GM12878 (cell line): ENCODE data around the gene VIT. TPM values are rescaled to one million over a fixed set of nuclear protein-coding genes. Genes with fewer than 3 reads are reported as not detected.

Experiments
- ATAC-seq: fragments of 200-7000 bp; cut with Tn5 transposase; 3 replicates; pipeline ENCODE4 v1.9.1; 2020; ENCODE audit warnings: mild to moderate bottlenecking, moderate library complexity
- BruUV-seq: library from RNA; stranded (reverse); fragments of 400-500 nt; replicated peaks from 2 replicates; lab custom pipeline; 2021; lab: Mats Ljungman, UMichigan
- CTCF ChIA-PET: fragments of 300-600 bp; sonication (Branson Sonifier 250); formaldehyde crosslinking; extraction: SDS; loops from one replicate; lab custom pipeline; 2021; ENCODE audit warnings: inconsistent platforms; lab: Yijun Ruan, JAX
- POLR2A ChIA-PET: fragments of 350-600 bp; formaldehyde crosslinking; extraction: SDS; loops from one replicate; lab custom pipeline; 2021; ENCODE audit warnings: inconsistent platforms; lab: Charles Lee
- RAD21 ChIA-PET: fragments of 300-600 bp; sonication (Branson Sonifier 250); formaldehyde crosslinking; loops from one replicate; lab custom pipeline; 2023; ENCODE audit warnings: antibody characterized with exemption; ENCODE audit not compliant: unreplicated experiment; lab: Charles Lee
- SMC1A ChIA-PET: fragments of 300-600 bp; sonication (Branson Sonifier 250); formaldehyde crosslinking; loops from one replicate; lab custom pipeline; 2023; ENCODE audit not compliant: unreplicated experiment, uncharacterized antibody; lab: Charles Lee
- DNase-seq: peaks from one replicate; pipeline ENCODE4 v3.0.0-alpha.2; 2011; ENCODE audit warnings: low read depth, low spot score
- FAIRE-seq: peaks from 3 replicates; lab custom pipeline; 2011; peaks lifted over from hg19 to GRCh38; lab: Jason Lieb, UNC
- H2AFZ ChIP-seq: 2 replicates; pipeline ENCODE4 v1.6.0; 2011; ENCODE audit warnings: low read depth, low read length, control low read depth; ENCODE audit not compliant: control insufficient read depth
- H3K27ac ChIP-seq: 2 replicates; pipeline ENCODE4 v1.5.1; 2011; ENCODE audit warnings: control low read depth; ENCODE audit not compliant: control insufficient read depth, insufficient read depth
- H3K27me3 ChIP-seq, 2 experiments: replicated peaks in 1 of 2; 2 replicates each; pipeline versions ENCODE4 v1.6.0 to v1.6.1; 2011; ENCODE audit warnings: low read length in 1 of 2; ENCODE audit not compliant: control insufficient read depth in 2 of 2, insufficient read depth in 2 of 2
- H3K36me3 ChIP-seq, 2 experiments: 2 replicates each; pipeline ENCODE4 v1.5.1; 2011; ENCODE audit warnings: low read length in 1 of 2; ENCODE audit not compliant: control insufficient read depth in 2 of 2, insufficient read depth in 2 of 2
- H3K4me1 ChIP-seq: 2 replicates; pipeline ENCODE4 v1.6.1; 2011; ENCODE audit warnings: mild to moderate bottlenecking, low read length, moderate library complexity, mixed read lengths; ENCODE audit not compliant: control insufficient read depth, insufficient read depth
- H3K4me2 ChIP-seq: 2 replicates; pipeline ENCODE4 v1.6.0; 2011; ENCODE audit warnings: control low read depth; ENCODE audit not compliant: control insufficient read depth, insufficient read depth
- H3K4me3 ChIP-seq: fragments of 200-600 bp; sonication (generic); 2 replicates; pipeline ENCODE4 v1.5.1; 2016
- H3K79me2 ChIP-seq: 2 replicates; pipeline ENCODE4 v1.6.0; 2011; ENCODE audit warnings: low read length; ENCODE audit not compliant: control insufficient read depth, insufficient read depth
- H3K9ac ChIP-seq: 2 replicates; pipeline ENCODE4 v1.8.0; 2011; ENCODE audit warnings: low read length, control low read depth, mixed read lengths; ENCODE audit not compliant: control insufficient read depth, insufficient read depth
- H3K9me3 ChIP-seq: replicated peaks from 3 replicates; pipeline ENCODE4 v1.5.1; 2011; ENCODE audit warnings: mild to moderate bottlenecking, low read length; ENCODE audit not compliant: control insufficient read depth, insufficient read depth
- H4K20me1 ChIP-seq: 2 replicates; pipeline ENCODE4 v1.6.0; 2011; ENCODE audit not compliant: control insufficient read depth, insufficient read depth
- SREBF2 ChIP-seq: IDR thresholded peaks from 2 replicates; pipeline ENCODE4 v1.6.1; 2012; ENCODE audit warnings: mild to moderate bottlenecking, low read length
- TCF3 ChIP-seq: IDR thresholded peaks from 2 replicates; pipeline ENCODE4 v1.6.1; 2012; ENCODE audit warnings: low read depth, mild to moderate bottlenecking, low read length, borderline replicate concordance; ENCODE audit not compliant: insufficient read depth
- ZBTB4 ChIP-seq: fragments of 450-650 bp; formaldehyde crosslinking; IDR thresholded peaks from 2 replicates; pipeline ENCODE4 v1.4.0; 2022; ENCODE audit warnings: mild to moderate bottlenecking, moderate library complexity
- ZNF217 ChIP-seq: fragments of 450-650 bp; IDR thresholded peaks from 2 replicates; pipeline ENCODE4 v1.6.1; 2017; ENCODE audit warnings: antibody characterized with exemption, mild to moderate bottlenecking
- WGBS: methylation state at CpG from one replicate; pipeline ENCODE4 v1.1.6; 2016; ENCODE audit warnings: low lambda C conversion rate; ENCODE audit not compliant: insufficient replicate concordance, insufficient coverage; ENCODE audit errors: missing lambda C conversion rate; 5-methylcytosine and 5-hydroxymethylcytosine counted together
- in situ Hi-C: fragments of 300-500 bp; cut with MboI; formaldehyde crosslinking; loops from 9 replicates; pipeline ENCODE4 v1.14.3; 2018; ENCODE audit warnings: mixed read lengths
- intact Hi-C: fragments of 100-400 bp; cut with micrococcal nuclease; formaldehyde crosslinking; loops from one replicate; pipeline ENCODE4 v1.14.2; 2022; ENCODE audit not compliant: unreplicated experiment
- polyA plus RNA-seq, 11 experiments: library from polyadenylated mRNA; depleted of rRNA in 4 of 11; unstranded in 6 of 11; stranded (reverse) in 5 of 11; fragments of >200 nt; fragmentation: Nextera tagmentation in 4 of 11; fragmentation: Illumina TruSeq in 1 of 11; extraction: Ambion mirVana in 4 of 11; extraction: Trizol in 1 of 11; gene quantifications; 1 replicate in 1 of 11; 2 replicates in 10 of 11; pipeline versions ENCODE4 v1.2.1 to v1.2.3, GENCODE V29; 2011 to 2016; ENCODE audit warnings: inconsistent platforms in 2 of 11, missing spikeins in 2 of 11, low read depth in 1 of 11
- total RNA-seq, 4 experiments: library from RNA; depleted of rRNA in 3 of 4; stranded (reverse); fragments of >200 nt in 3 of 4; fragmentation: Illumina TruSeq in 1 of 4; extraction: Trizol in 1 of 4; gene quantifications; 2 replicates each; pipeline versions ENCODE4 v1.2.1 to v1.2.3, GENCODE V29; 2013 to 2021

The VIT gene
- total and polyA plus RNA-seq, 10 of the 15 experiments (the other 5 are each of a cell fraction or from before 2014, with no cell fraction given), result 0.05 to 0.14 TPM; not detected in 8

DNA sequence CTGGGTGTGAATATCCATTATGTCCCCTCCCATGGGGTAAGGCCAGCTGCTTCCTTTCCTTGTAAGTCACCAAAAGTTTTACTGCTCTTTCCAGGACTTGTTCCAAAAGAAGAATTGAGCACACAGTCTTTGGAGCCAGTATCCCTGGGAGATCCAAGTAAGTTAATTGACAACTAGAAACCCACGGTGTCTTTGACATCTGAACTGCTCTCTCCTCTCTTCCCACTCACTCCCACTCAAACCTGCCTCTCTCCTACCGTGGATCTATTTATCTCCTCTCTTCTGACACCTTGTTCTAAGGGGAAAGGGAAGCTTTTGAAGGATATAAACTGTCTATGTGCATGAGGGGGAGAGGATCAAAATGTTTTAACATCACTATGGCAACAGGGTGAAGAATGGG is 86.7 kb downstream of the VIT start:
- Histone ChIP-seq H2AFZ (no peak overlapping the region), H4K20me1 (no peaks in the 10 kb centered on the region), H3K36me3 (no peaks in the 10 kb centered on the region), H3K27me3 (peaks cover 0 to 3% of the 10 kb centered on the region in 2 experiments; a peak in 1 of 4 replicates), H3K27ac (no peak overlapping the region), H3K79me2 (no peaks in the 10 kb centered on the region), H3K4me1 (no peaks in the 10 kb centered on the region), H3K9me3 (no peaks in the 10 kb centered on the region), H3K9ac (no peak overlapping the region), H3K4me2 (no peak overlapping the region), H3K4me3 (no peak overlapping the region)
- ChIA-PET SMC1A (interaction anchor here (0.6 to 1.1 kb wide), 3 partner anchors 14 to 223 kb away, joined by 3 read pairs; no protein-coding TSS in a partner anchor), CTCF (interaction anchor here (0.8 to 5.9 kb wide), 7 partner anchors 9 to 262 kb away, joined by 3 to 40 read pairs (median 5); no protein-coding TSS in a partner anchor), POLR2A (no interaction called here), RAD21 (interaction anchor here (2.0 kb wide), 1 partner anchor 9 kb away, joined by 7 read pairs; no protein-coding TSS in a partner anchor)
- DNase-seq, result no peak
- intact Hi-C loops (loop anchor here (10.0 kb wide), 1 partner anchor 428 kb away; the partner anchor contains the start of gene CRIM1), in situ Hi-C loops (no loop called here)
- TF ChIP-seq TCF3 (no peak), ZNF217 (no peak), SREBF2 (no peak), ZBTB4 (no peak)
- WGBS, result 14% methylated on average over 2 of the region's 2 CpGs
- ATAC-seq, result no peak
- no peak for FAIRE-seq
- BruUV-seq, result no TSS peak
